ENCODE measurements around the gene BID. TPM values are rescaled to one million over a fixed set of nuclear protein-coding genes. Genes with fewer than 3 reads are reported as not detected.

BID gene
- total RNA-seq, 1 experiment from 2014 or later, result 32.5 TPM

DNA sequence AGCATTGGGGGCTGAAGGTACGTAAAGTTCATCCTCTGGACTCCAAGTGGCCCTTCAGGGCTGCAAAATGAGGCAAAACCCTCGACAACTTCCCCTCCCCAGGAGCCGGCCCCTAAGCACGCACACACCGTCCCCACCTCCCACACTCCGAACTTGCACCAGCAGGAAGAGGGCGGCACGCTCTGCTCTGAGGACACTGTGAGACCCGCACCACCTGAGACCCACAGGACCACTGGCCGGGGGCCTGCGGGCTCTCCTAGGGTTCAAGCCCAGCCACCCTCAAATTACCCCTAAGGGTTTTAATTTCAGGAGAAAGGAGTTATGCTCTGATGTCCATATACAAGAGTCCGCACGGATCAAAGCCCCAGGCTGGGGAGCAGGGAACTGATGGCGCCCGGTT, 49.7 kb upstream of the BID start (continued):
- TF ChIP-seq, protein P1, sequence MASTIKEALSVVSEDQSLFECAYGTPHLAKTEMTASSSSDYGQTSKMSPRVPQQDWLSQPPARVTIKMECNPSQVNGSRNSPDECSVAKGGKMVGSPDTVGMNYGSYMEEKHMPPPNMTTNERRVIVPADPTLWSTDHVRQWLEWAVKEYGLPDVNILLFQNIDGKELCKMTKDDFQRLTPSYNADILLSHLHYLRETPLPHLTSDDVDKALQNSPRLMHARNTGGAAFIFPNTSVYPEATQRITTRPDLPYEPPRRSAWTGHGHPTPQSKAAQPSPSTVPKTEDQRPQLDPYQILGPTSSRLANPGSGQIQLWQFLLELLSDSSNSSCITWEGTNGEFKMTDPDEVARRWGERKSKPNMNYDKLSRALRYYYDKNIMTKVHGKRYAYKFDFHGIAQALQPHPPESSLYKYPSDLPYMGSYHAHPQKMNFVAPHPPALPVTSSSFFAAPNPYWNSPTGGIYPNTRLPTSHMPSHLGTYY (CRISPR knock-in tag; IDR thresholded peaks at IDR 0.05), result no peak
- TF ChIP-seq ELF4 (CRISPR knock-in tag; IDR thresholded peaks at IDR 0.05; ENCODE audit: low read depth) (no peak), EMX1 (CRISPR knock-in tag; IDR thresholded peaks at IDR 0.05) (no peak), ZNF396 (CRISPR knock-in tag; IDR thresholded peaks at IDR 0.05; ENCODE audit: borderline replicate concordance) (no peak)

DNA sequence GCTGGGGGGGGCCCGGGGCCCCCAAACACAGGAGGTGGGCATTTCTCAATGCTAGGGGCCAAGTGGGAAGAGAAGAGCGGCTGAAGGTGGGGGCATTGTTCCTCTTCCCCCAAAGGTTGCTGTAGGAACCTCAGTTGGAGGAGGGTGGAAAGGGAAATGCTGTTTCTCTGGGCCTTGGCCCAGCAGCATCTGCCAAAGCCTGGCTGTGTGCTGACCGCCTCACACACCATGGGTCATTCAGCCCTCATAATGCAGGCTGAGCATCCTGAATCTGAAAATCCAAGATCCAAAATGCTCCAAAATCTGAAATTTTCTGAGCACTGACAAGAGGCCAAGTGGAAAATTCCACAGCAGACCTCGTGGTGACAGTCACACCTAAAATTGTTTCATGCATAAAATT, 49.0 kb upstream of the BID start:
- Mint-ChIP-seq H3K4me1 (no peaks in the 10 kb centered on the region), H3K4me3 (no peak overlapping the region), H3K36me3 (no peaks in the 10 kb centered on the region), H3K27ac (no peak overlapping the region), H3K27me3 (ENCODE audit: low read depth) (no peaks in the 10 kb centered on the region; the same call in 1 of the 2 replicates), H3K9me3 (no peaks in the 10 kb centered on the region)
- ChIA-PET CTCF (no interaction called here), POLR2A (no interaction called here)
- DNase-seq (ENCODE audit: low spot score), result no peak
- no peak for ATAC-seq
- TF ChIP-seq FOXP1 (CRISPR knock-in tag; IDR thresholded peaks at IDR 0.05; ENCODE audit: borderline replicate concordance) (no peak), GTF2I (CRISPR knock-in tag; conservative IDR thresholded peaks at IDR 0.05) (no peak), FOXK1 (CRISPR knock-in tag; IDR thresholded peaks at IDR 0.05) (no peak), NFYB (CRISPR knock-in tag; conservative IDR thresholded peaks at IDR 0.05; ENCODE audit: low read depth) (no peak), NR2C2 (CRISPR knock-in tag; IDR thresholded peaks at IDR 0.05) (no peak)
- TF ChIP-seq, protein P2, sequence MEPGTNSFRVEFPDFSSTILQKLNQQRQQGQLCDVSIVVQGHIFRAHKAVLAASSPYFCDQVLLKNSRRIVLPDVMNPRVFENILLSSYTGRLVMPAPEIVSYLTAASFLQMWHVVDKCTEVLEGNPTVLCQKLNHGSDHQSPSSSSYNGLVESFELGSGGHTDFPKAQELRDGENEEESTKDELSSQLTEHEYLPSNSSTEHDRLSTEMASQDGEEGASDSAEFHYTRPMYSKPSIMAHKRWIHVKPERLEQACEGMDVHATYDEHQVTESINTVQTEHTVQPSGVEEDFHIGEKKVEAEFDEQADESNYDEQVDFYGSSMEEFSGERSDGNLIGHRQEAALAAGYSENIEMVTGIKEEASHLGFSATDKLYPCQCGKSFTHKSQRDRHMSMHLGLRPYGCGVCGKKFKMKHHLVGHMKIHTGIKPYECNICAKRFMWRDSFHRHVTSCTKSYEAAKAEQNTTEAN (CRISPR knock-in tag; IDR thresholded peaks at IDR 0.05), result no peak
- TF ChIP-seq, protein P3, sequence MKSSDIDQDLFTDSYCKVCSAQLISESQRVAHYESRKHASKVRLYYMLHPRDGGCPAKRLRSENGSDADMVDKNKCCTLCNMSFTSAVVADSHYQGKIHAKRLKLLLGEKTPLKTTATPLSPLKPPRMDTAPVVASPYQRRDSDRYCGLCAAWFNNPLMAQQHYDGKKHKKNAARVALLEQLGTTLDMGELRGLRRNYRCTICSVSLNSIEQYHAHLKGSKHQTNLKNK (CRISPR knock-in tag; IDR thresholded peaks at IDR 0.05), result no peak

DNA sequence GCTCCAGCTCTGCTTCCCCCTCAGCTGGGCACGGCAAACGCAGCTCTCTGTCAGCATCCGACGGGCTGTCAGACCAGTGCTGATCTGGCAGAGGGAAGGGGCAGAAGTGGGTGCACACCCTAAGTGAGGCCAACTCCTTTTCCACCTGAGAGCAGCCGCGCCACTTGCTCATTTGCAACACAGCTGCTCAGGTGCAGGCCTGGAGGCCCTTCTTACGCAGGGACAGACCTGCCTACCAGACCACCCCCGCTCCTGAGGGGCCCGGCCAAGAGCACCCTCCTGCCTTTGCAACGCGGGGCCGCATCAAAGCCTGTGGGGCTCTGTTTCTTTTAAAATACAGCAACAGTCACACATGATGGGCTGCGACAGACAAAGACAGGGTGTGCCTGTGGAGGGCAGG, 47.8 kb upstream of the BID start:
- H3K36me3 Mint-ChIP-seq, result no peaks in the 10 kb centered on the region
- DNase-seq (ENCODE audit: low spot score) (no peak), ATAC-seq (no peak)
- H3K27ac Mint-ChIP-seq, result no peak overlapping the region
- TF ChIP-seq, protein P4, sequence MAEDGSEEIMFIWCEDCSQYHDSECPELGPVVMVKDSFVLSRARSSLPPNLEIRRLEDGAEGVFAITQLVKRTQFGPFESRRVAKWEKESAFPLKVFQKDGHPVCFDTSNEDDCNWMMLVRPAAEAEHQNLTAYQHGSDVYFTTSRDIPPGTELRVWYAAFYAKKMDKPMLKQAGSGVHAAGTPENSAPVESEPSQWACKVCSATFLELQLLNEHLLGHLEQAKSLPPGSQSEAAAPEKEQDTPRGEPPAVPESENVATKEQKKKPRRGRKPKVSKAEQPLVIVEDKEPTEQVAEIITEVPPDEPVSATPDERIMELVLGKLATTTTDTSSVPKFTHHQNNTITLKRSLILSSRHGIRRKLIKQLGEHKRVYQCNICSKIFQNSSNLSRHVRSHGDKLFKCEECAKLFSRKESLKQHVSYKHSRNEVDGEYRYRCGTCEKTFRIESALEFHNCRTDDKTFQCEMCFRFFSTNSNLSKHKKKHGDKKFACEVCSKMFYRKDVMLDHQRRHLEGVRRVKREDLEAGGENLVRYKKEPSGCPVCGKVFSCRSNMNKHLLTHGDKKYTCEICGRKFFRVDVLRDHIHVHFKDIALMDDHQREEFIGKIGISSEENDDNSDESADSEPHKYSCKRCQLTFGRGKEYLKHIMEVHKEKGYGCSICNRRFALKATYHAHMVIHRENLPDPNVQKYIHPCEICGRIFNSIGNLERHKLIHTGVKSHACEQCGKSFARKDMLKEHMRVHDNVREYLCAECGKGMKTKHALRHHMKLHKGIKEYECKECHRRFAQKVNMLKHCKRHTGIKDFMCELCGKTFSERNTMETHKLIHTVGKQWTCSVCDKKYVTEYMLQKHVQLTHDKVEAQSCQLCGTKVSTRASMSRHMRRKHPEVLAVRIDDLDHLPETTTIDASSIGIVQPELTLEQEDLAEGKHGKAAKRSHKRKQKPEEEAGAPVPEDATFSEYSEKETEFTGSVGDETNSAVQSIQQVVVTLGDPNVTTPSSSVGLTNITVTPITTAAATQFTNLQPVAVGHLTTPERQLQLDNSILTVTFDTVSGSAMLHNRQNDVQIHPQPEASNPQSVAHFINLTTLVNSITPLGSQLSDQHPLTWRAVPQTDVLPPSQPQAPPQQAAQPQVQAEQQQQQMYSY (CRISPR knock-in tag; IDR thresholded peaks at IDR 0.05), result no peak
- TF ChIP-seq, protein P5, sequence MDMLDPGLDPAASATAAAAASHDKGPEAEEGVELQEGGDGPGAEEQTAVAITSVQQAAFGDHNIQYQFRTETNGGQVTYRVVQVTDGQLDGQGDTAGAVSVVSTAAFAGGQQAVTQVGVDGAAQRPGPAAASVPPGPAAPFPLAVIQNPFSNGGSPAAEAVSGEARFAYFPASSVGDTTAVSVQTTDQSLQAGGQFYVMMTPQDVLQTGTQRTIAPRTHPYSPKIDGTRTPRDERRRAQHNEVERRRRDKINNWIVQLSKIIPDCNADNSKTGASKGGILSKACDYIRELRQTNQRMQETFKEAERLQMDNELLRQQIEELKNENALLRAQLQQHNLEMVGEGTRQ (CRISPR knock-in tag; IDR thresholded peaks at IDR 0.05), result no peak
- TF ChIP-seq ZNF396 (CRISPR knock-in tag; IDR thresholded peaks at IDR 0.05; ENCODE audit: borderline replicate concordance) (no peak), SOX15 (CRISPR knock-in tag; IDR thresholded peaks at IDR 0.05) (no peak), SP1 (CRISPR knock-in tag; conservative IDR thresholded peaks at IDR 0.05) (no peak), ZNF219 (CRISPR knock-in tag; IDR thresholded peaks at IDR 0.05; ENCODE audit: borderline replicate concordance) (no peak), MYBL2 (CRISPR knock-in tag; IDR thresholded peaks at IDR 0.05) (no peak), NFE2L1 (CRISPR knock-in tag; IDR thresholded peaks at IDR 0.05) (no peak), ZNF232 (CRISPR knock-in tag; IDR thresholded peaks at IDR 0.05) (no peak)
- TF ChIP-seq, protein P6, sequence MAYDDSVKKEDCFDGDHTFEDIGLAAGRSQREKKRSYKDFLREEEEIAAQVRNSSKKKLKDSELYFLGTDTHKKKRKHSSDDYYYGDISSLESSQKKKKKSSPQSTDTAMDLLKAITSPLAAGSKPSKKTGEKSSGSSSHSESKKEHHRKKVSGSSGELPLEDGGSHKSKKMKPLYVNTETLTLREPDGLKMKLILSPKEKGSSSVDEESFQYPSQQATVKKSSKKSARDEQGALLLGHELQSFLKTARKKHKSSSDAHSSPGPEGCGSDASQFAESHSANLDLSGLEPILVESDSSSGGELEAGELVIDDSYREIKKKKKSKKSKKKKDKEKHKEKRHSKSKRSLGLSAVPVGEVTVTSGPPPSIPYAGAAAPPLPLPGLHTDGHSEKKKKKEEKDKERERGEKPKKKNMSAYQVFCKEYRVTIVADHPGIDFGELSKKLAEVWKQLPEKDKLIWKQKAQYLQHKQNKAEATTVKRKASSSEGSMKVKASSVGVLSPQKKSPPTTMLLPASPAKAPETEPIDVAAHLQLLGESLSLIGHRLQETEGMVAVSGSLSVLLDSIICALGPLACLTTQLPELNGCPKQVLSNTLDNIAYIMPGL (CRISPR knock-in tag; IDR thresholded peaks at IDR 0.05), result no peak
- TF ChIP-seq, protein P7, sequence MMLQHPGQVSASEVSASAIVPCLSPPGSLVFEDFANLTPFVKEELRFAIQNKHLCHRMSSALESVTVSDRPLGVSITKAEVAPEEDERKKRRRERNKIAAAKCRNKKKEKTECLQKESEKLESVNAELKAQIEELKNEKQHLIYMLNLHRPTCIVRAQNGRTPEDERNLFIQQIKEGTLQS (CRISPR knock-in tag; conservative IDR thresholded peaks at IDR 0.05), result no peak
- no peaks in the 10 kb centered on the region for H3K9me3 Mint-ChIP-seq
- no peaks in the 10 kb centered on the region for H3K4me1 Mint-ChIP-seq
- CTCF ChIA-PET, result interaction anchor here (0.5 to 1.4 kb wide), 4 partner anchors 8 to 328 kb away, joined by 3 to 4 read pairs (median 3); partner anchors contain the start of gene USP18
- no peak overlapping the region for H3K4me3 Mint-ChIP-seq
- H3K27me3 Mint-ChIP-seq (ENCODE audit: low read depth), result no peaks in the 10 kb centered on the region; the same call in 1 of the 2 replicates
- POLR2A ChIA-PET, result no interaction called here

Data from WTC11 (cell line).